Bronchial epithelial cell (primary cell): ENCODE results near the gene SH3BP4. TPM values are rescaled to one million over a fixed set of nuclear protein-coding genes. Genes with fewer than 3 reads are reported as not detected.

Experiments
- DNase-seq: peaks from one replicate; pipeline ENCODE4 v3.0.0-alpha.2; 2010; ENCODE audit warnings: low read depth
- FAIRE-seq: peaks from 2 replicates; lab custom pipeline; 2011; peaks lifted over from hg19 to GRCh38; lab: Jason Lieb, UNC
- H3K27me3 ChIP-seq: 2 replicates; pipeline ENCODE4 v1.5.1; 2011; ENCODE audit warnings: low read length; ENCODE audit not compliant: control insufficient read depth, insufficient read depth
- H3K36me3 ChIP-seq: 2 replicates; pipeline ENCODE4 v1.5.1; 2011; ENCODE audit warnings: low read length; ENCODE audit not compliant: control insufficient read depth, insufficient read depth
- H3K4me3 ChIP-seq: 2 replicates; pipeline ENCODE4 v1.5.1; 2011; ENCODE audit warnings: mild to moderate bottlenecking, low read depth, low read length, control low read depth
- CTCF ChIP-seq: IDR thresholded peaks from 2 replicates; pipeline ENCODE4 v1.5.1; 2011; ENCODE audit warnings: mild to moderate bottlenecking, moderate library complexity, low read length, control low read depth, inconsistent platforms; ENCODE audit not compliant: insufficient read depth, severe bottlenecking
- total RNA-seq: library from RNA; depleted of rRNA; stranded (reverse); fragments of >200 nt; gene quantifications from 2 replicates; pipeline ENCODE4 v1.2.1, GENCODE V29; 2014

SH3BP4 gene
- total RNA-seq, 1 donor from 2014 or later, result 22.1 TPM

GRCh38 chr2:235001237-235002133, 49.7 kb downstream of the SH3BP4 start:
- FAIRE-seq (no peak), DNase-seq (no peak)
- no peak for TF ChIP-seq CTCF
- H3K36me3 ChIP-seq, result peaks cover 5% of the 10 kb centered on the region
- H3K27me3 ChIP-seq, result no peaks in the 10 kb centered on the region
- H3K4me3 ChIP-seq, result no peak overlapping the region

- DNase-seq (peak; percentile 50), FAIRE-seq (no peak)
- Histone ChIP-seq H3K4me3 (no peak overlapping the region), H3K27me3 (no peaks in the 10 kb centered on the region), H3K36me3 (peaks cover 2% of the 10 kb centered on the region)
- TF ChIP-seq CTCF, result no peak
Observed at GRCh38 chr2:235002198-235003095, 50.6 kb downstream of the SH3BP4 start.

DNA sequence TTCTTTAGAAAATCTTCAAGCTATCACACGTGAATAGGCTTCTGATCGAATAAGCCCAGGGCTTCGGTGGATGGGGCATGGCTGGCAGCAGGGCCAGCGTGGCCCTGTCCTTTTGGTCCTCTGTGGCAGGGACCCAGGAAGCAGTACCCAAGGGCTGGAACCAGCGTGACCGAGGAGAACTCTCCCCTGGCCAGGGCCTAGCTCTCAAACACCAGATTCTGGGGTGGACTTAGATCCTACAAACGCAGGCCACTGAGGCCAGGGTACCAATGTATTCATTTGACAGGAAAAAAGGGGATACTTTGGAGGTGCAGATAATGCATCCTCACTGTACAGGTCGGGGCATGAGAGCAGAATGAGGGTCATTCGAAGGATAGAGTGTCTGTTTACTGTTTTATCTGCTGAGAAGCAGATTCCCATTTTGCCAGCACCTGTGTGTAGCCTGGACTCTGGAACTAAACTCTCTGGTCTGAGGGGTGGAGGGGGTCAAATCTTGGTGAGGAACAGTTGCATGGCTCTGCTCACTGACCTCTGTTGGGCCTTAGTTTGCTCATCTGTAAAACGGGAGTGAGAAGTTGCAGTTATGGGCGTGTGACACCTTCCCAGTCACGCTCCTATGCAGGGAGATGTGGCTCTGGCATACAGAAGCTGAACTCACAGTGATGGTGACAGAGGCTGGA, 51.4 kb downstream of the SH3BP4 start:
- DNase-seq (no peak), FAIRE-seq (no peak)
- no peak overlapping the region for H3K4me3 ChIP-seq

DNA sequence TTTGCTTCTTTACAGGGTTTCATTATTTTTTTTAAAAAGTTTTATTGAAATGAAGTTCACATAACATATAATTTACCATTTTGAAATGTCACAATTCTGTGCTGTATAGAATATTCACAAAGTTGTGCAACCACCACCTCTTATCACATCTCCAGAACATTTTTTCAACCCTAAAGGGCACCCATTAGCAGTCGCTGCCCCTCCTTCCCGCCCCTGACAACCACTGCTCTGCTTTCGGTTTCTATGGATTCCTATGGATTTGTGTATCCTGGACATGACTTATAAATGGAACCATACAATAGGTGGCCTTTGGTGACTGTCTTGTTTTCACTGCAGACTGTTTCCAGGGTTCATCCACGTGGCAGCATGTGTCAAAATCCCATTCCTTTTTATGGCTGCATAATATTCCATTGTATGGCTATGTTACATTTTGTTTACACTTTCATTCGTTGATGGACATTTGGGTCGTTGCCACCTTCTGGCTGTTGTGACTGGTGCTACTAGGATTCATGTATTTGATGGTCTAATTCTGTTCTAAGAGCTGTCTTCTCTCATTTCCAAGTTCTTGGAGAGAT, 52.6 kb downstream of the SH3BP4 start:
- no peak for DNase-seq
- Histone ChIP-seq H3K4me3 (no peak overlapping the region), H3K27me3 (no peaks in the 10 kb centered on the region), H3K36me3 (peaks cover 2% of the 10 kb centered on the region)
- TF ChIP-seq CTCF, result no peak
- FAIRE-seq, result no peak

More for the DNA sequence above, 51.4 kb downstream of the SH3BP4 start:
- H3K36me3 ChIP-seq, result peaks cover 2% of the 10 kb centered on the region
- no peak for TF ChIP-seq CTCF
- no peaks in the 10 kb centered on the region for H3K27me3 ChIP-seq

DNA sequence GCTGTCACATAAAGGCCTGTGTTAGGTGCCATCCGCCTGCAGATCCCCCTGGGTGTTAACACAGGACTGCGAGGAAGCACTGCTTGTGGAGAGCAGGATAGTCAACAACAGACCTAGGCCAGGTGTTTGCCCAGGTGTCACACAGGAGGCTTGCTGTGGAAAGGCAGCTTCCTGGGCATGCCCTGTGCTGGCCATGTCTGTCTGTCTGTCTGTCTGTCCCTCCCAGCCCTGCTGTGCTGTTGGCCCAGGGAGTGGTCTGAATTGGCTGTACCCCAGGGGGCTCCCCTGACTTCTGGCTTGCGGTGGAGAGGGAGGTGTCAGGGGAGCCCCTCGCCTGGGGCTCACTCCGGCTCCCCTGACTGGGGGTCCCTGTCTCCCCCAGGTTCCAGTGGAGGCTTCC, 53.2 kb downstream of the SH3BP4 start:
- TF ChIP-seq CTCF, result no peak
- H3K4me3 ChIP-seq, result no peak overlapping the region
- H3K27me3 ChIP-seq, result no peaks in the 10 kb centered on the region
- peaks cover 2% of the 10 kb centered on the region for H3K36me3 ChIP-seq
- FAIRE-seq (peak; percentile 97), DNase-seq (no peak)
